GM19324 (cell line): ENCODE measurements around the gene PAGE2.
A peak's percentile ranks its signal among the peaks of the same experiment; 100 is the strongest.
"Not testable (repeated sequence)": the region's sequence is repeated elsewhere in the genome, so short reads cannot be mapped to it uniquely, and the experiment has no call there.

Experiments used
- ATAC-seq: cut with Tn5 transposase; IDR thresholded peaks from one replicate; pipeline ENCODE4 v1.9.1; 2021; ENCODE audit warnings: mild to moderate bottlenecking, moderate library complexity; ENCODE audit not compliant: unreplicated experiment, low FRiP score

Gene PAGE2

GRCh38 chrX:55088795-55089489 lies at the start of gene PAGE2:
PAGE2 (plus strand) TSS chrX:55089018; CDS start chrX:55090021, 1,003 bp downstream.
- no peak for ATAC-seq

- no peak for ATAC-seq
These were observed 49.3 kb upstream of the PAGE2 start for GRCh38 chrX:55039471-55039870.

- no peak for ATAC-seq
These were observed 47.3 kb upstream of the PAGE2 start for GRCh38 chrX:55041514-55041913.

GRCh38 chrX:55050599-55050998 lies 38.2 kb upstream of the PAGE2 start:
- not testable (repeated sequence) for ATAC-seq

- no peak for ATAC-seq
These were observed 31.8 kb upstream of the PAGE2 start for GRCh38 chrX:55056820-55057674.

GRCh38 chrX:55057675-55058249 lies 31.1 kb upstream of the PAGE2 start:
- ATAC-seq = peak; percentile 53

- ATAC-seq = not testable (repeated sequence)
These were observed 21.6 kb upstream of the PAGE2 start for GRCh38 chrX:55067180-55067579.

GRCh38 chrX:55072286-55072685 lies 16.5 kb upstream of the PAGE2 start:
- no peak for ATAC-seq

GRCh38 chrX:55074851-55075467 lies 13.9 kb upstream of the PAGE2 start, which contains the start of gene PAGE2B:
PAGE2B (plus strand) TSS chrX:55075030; CDS start chrX:55076042, 1,012 bp downstream.
- no peak for ATAC-seq

- no peak for ATAC-seq
These were observed 9.9 kb downstream of the PAGE2 start for GRCh38 chrX:55098691-55099090.

- ATAC-seq = no peak
These were observed 10.3 kb downstream of the PAGE2 start for GRCh38 chrX:55099162-55099561.

GRCh38 chrX:55102754-55103153 lies 13.9 kb downstream of the PAGE2 start:
- no peak for ATAC-seq

GRCh38 chrX:55107262-55107661 lies 18.4 kb downstream of the PAGE2 start:
- ATAC-seq = no peak

- ATAC-seq = no peak
These were observed 19.1 kb downstream of the PAGE2 start for GRCh38 chrX:55107911-55108310.

- ATAC-seq = no peak
These were observed 20.5 kb downstream of the PAGE2 start for GRCh38 chrX:55109306-55109705.

- no peak for ATAC-seq
These were observed 22.9 kb downstream of the PAGE2 start for GRCh38 chrX:55111578-55112254.

- ATAC-seq = not testable (repeated sequence)
These were observed 27.8 kb downstream of the PAGE2 start for GRCh38 chrX:55116589-55116988.

GRCh38 chrX:55118574-55118973 lies 29.8 kb downstream of the PAGE2 start:
- ATAC-seq = no peak

GRCh38 chrX:55119271-55119670 lies 30.5 kb downstream of the PAGE2 start:
- ATAC-seq = no peak

GRCh38 chrX:55119712-55120111 lies 30.9 kb downstream of the PAGE2 start:
- no peak for ATAC-seq
